HFFc6 (cell line): ENCODE measurements around the gene PRKAG3. TPM values are rescaled to one million over a fixed set of nuclear protein-coding genes. Genes with fewer than 3 reads are reported as not detected.

Experiments
- DNase-seq: peaks from one replicate; pipeline ENCODE4 v3.0.0-alpha.2; 2018
- H3K27ac Mint-ChIP-seq: 2 replicates; pipeline ENCODE4 v1.8.0; 2020; ENCODE audit warnings: mild to moderate bottlenecking, mixed read lengths
- H3K27me3 Mint-ChIP-seq: 2 replicates; pipeline ENCODE4 v1.8.0; 2021; ENCODE audit warnings: mild to moderate bottlenecking, moderate library complexity, mixed read lengths; ENCODE audit not compliant: insufficient read depth
- H3K36me3 Mint-ChIP-seq: 2 replicates; pipeline ENCODE4 v1.8.0; 2021; ENCODE audit warnings: low read depth, mixed read lengths
- H3K4me1 Mint-ChIP-seq: 2 replicates; pipeline ENCODE4 v1.8.0; 2020; ENCODE audit warnings: low read depth, mixed read lengths
- H3K4me3 Mint-ChIP-seq: 2 replicates; pipeline ENCODE4 v1.8.0; 2020; ENCODE audit warnings: mild to moderate bottlenecking, moderate library complexity, mixed read lengths
- H3K9me3 Mint-ChIP-seq: 2 replicates; pipeline ENCODE4 v1.8.0; 2020; ENCODE audit warnings: mild to moderate bottlenecking, mixed read lengths
- total RNA-seq, 6 experiments: library from RNA; stranded (reverse); fragmentation: NEBNext Ultra II Directional; extraction: Animal tissue kit (Norgen Biotek cat#: 25700); gene quantifications; 2 replicates in 1 of 6; 3 replicates in 5 of 6; pipeline ENCODE4 v1.2.3, GENCODE V29; 2021
- TF ChIP-seq, protein P1 (sequence below): fragments of 200-600 bp; sonication (generic); IDR thresholded peaks from 2 replicates; pipeline ENCODE4 v1.5.0; 2021; ENCODE audit warnings: antibody characterized with exemption, mild to moderate bottlenecking

Gene PRKAG3
- total RNA-seq, 6 experiments from 2014 or later: not detected

- Mint-ChIP-seq H3K4me3 (no peak overlapping the region), H3K9me3 (peaks cover 2% of the 10 kb centered on the region), H3K27ac (no peak overlapping the region), H3K27me3 (peaks cover 43% of the 10 kb centered on the region), H3K36me3 (no peaks in the 10 kb centered on the region), H3K4me1 (peaks cover 19% of the 10 kb centered on the region)
- TF ChIP-seq, protein P1, sequence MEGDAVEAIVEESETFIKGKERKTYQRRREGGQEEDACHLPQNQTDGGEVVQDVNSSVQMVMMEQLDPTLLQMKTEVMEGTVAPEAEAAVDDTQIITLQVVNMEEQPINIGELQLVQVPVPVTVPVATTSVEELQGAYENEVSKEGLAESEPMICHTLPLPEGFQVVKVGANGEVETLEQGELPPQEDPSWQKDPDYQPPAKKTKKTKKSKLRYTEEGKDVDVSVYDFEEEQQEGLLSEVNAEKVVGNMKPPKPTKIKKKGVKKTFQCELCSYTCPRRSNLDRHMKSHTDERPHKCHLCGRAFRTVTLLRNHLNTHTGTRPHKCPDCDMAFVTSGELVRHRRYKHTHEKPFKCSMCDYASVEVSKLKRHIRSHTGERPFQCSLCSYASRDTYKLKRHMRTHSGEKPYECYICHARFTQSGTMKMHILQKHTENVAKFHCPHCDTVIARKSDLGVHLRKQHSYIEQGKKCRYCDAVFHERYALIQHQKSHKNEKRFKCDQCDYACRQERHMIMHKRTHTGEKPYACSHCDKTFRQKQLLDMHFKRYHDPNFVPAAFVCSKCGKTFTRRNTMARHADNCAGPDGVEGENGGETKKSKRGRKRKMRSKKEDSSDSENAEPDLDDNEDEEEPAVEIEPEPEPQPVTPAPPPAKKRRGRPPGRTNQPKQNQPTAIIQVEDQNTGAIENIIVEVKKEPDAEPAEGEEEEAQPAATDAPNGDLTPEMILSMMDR: no peak
- no peak for DNase-seq
Observed at GRCh38 chr2:218832081-218832480, 478 bp upstream of the PRKAG3 start.

GRCh38 chr2:218830526-218831306 lies 887 bp downstream of the PRKAG3 start:
- no peak for DNase-seq
- Mint-ChIP-seq H3K36me3 (no peaks in the 10 kb centered on the region), H3K27ac (no peak overlapping the region), H3K4me3 (no peak overlapping the region), H3K27me3 (peaks cover 43% of the 10 kb centered on the region), H3K9me3 (no peaks in the 10 kb centered on the region), H3K4me1 (peaks cover 19% of the 10 kb centered on the region)
- TF ChIP-seq, protein P1: no peak

DNA sequence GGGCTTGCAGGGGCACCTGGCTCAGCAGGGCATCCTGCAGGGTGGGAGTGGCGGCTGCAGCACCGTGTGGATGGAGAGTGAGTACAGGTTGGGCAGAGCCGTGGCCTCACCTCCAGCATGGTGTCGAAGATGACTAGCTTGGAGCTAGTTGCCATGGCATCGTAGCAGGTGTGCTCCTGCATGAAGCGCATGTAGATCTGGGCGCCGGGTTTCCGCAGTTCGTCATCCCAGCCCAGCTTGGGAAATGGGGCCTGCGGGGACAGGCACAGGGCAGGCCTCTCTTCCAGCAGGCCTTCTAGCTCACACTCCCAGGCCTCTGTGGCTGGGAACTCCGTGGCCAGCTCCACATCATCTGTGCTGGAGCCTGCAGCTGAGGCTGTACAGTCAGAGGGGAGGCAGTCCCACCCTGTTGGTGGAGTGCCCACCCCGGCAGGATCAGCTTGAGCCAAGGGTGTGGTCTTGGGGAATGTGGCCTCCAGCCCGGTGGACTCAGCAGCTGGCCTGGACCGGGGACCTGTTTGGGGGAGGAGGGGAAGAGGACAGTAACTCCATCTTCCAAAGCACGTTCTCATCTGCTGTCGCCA lies 1.6 kb downstream of the PRKAG3 start:
- Mint-ChIP-seq H3K4me1 (peaks cover 19% of the 10 kb centered on the region), H3K4me3 (no peak overlapping the region), H3K27ac (no peak overlapping the region), H3K27me3 (peaks cover 35% of the 10 kb centered on the region), H3K36me3 (no peaks in the 10 kb centered on the region), H3K9me3 (no peaks in the 10 kb centered on the region)
- TF ChIP-seq, protein P1: no peak
- DNase-seq: no peak

DNA sequence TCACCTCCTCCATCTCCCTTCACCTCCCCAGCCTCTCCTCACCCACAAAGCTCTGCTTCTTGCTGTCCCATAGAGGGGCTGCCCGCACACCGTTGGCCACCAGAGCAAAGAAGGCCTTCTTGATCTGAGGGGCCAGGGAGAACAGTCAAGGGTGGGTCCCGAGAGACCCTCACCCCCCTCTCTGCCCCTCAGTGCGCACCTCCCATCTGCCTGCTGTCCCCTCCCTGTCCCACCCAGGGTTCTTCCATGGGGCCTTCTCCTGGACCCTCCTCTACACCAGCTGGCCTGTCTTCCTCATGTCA lies 3.2 kb downstream of the PRKAG3 start:
- H3K36me3 Mint-ChIP-seq: no peaks in the 10 kb centered on the region
- H3K4me1 Mint-ChIP-seq: peaks cover 17% of the 10 kb centered on the region
- H3K4me3 Mint-ChIP-seq: no peak overlapping the region
- no peak for DNase-seq
- H3K27ac Mint-ChIP-seq: no peak overlapping the region
- H3K9me3 Mint-ChIP-seq: no peaks in the 10 kb centered on the region
- TF ChIP-seq, protein P1: no peak
- peaks cover 28% of the 10 kb centered on the region for H3K27me3 Mint-ChIP-seq

GRCh38 chr2:218827701-218828476 lies 3.7 kb downstream of the PRKAG3 start:
- Mint-ChIP-seq H3K27me3 (peaks cover 26% of the 10 kb centered on the region), H3K4me1 (peaks cover 11% of the 10 kb centered on the region), H3K9me3 (no peaks in the 10 kb centered on the region), H3K27ac (no peak overlapping the region), H3K4me3 (no peak overlapping the region), H3K36me3 (no peaks in the 10 kb centered on the region)
- DNase-seq: no peak
- TF ChIP-seq, protein P1: no peak
